CD4-positive, alpha-beta T cell treated with Interleukin-17A for 4 hours (primary cell): ENCODE data around the gene NEGR1.
"Not testable (repeated sequence)": the region's sequence is repeated elsewhere in the genome, so short reads cannot be mapped to it uniquely, and the experiment has no call there.

Experiments
- DNase-seq: peaks from one replicate; pipeline ENCODE4 v3.0.0-alpha.2; 2020; ENCODE audit warnings: mixed read lengths

The NEGR1 gene

GRCh38 chr1:72282271-72283021 is at the start of gene NEGR1:
TSS of gene NEGR1 (minus strand) at chr1:72282539.
- DNase-seq = peak; percentile 60

GRCh38 chr1:72326494-72326893 is 44.2 kb upstream of the NEGR1 start:
- no peak for DNase-seq

- no peak for DNase-seq
These were observed 42.1 kb upstream of the NEGR1 start for GRCh38 chr1:72324451-72324850.

GRCh38 chr1:72322910-72323309 is 40.6 kb upstream of the NEGR1 start:
- DNase-seq = no peak

- no peak for DNase-seq
These were observed 14.2 kb upstream of the NEGR1 start for GRCh38 chr1:72296501-72296900.

GRCh38 chr1:72288886-72289285 is 6.5 kb upstream of the NEGR1 start:
- DNase-seq = no peak

- no peak for DNase-seq
These were observed 4.1 kb upstream of the NEGR1 start for GRCh38 chr1:72286401-72286800.

GRCh38 chr1:72285074-72285425 is 2.7 kb upstream of the NEGR1 start:
- DNase-seq = no peak

GRCh38 chr1:72284348-72285073 is 2.2 kb upstream of the NEGR1 start:
- DNase-seq = peak; percentile 6

GRCh38 chr1:72284084-72284347 is 1.7 kb upstream of the NEGR1 start:
- DNase-seq = no peak

GRCh38 chr1:72283307-72284083 is 1.2 kb upstream of the NEGR1 start:
- DNase-seq = peak; percentile 19

GRCh38 chr1:72283022-72283306 is 625 bp upstream of the NEGR1 start:
- no peak for DNase-seq

- peak; percentile 7 for DNase-seq
These were observed 585 bp downstream of the NEGR1 start for GRCh38 chr1:72281637-72282270.

GRCh38 chr1:72281144-72281543 is 1.2 kb downstream of the NEGR1 start:
- DNase-seq = no peak

- no peak for DNase-seq
These were observed 1.6 kb downstream of the NEGR1 start for GRCh38 chr1:72280711-72281110.

- no peak for DNase-seq
These were observed 2.2 kb downstream of the NEGR1 start for GRCh38 chr1:72280131-72280530.

GRCh38 chr1:72278461-72278860 is 3.9 kb downstream of the NEGR1 start:
- DNase-seq = no peak

- no peak for DNase-seq
These were observed 10.7 kb downstream of the NEGR1 start for GRCh38 chr1:72271555-72272085.

GRCh38 chr1:72262735-72263134 is 19.6 kb downstream of the NEGR1 start:
- no peak for DNase-seq

GRCh38 chr1:72253132-72253531 is 29.2 kb downstream of the NEGR1 start:
- DNase-seq = no peak

GRCh38 chr1:72241397-72241796 is 40.9 kb downstream of the NEGR1 start:
- no peak for DNase-seq

- not testable (repeated sequence) for DNase-seq
These were observed 46.4 kb downstream of the NEGR1 start for GRCh38 chr1:72235931-72236330.

- DNase-seq = no peak
These were observed 47.3 kb downstream of the NEGR1 start for GRCh38 chr1:72235062-72235461.

GRCh38 chr1:72230746-72231145 is 51.6 kb downstream of the NEGR1 start:
- DNase-seq = no peak
